ENCODE data around the gene PPP4R1.

The PPP4R1 gene

GRCh38 chr18:9638886-9639285 is 24.5 kb upstream of the PPP4R1 start:
- no peak for TF ChIP-seq CTCF (IDR thresholded peaks at IDR 0.05; ENCODE audit: low read depth, low read length, missing control alignments)
- H3K4me3 ChIP-seq (ENCODE audit: low read depth, low read length): no peak overlapping the region
- no peak for DNase-seq (ENCODE audit: low read depth)

- DNase-seq (ENCODE audit: low read depth): no peak
- no peak for TF ChIP-seq CTCF (IDR thresholded peaks at IDR 0.05; ENCODE audit: low read depth, low read length, missing control alignments)
- no peak overlapping the region for H3K4me3 ChIP-seq (ENCODE audit: low read depth, low read length)
These were observed 22.8 kb upstream of the PPP4R1 start for GRCh38 chr18:9637036-9637767.

- TF ChIP-seq CTCF (IDR thresholded peaks at IDR 0.05; ENCODE audit: low read depth, low read length, missing control alignments): no peak
- no peak for DNase-seq (ENCODE audit: low read depth)
- no peak overlapping the region for H3K4me3 ChIP-seq (ENCODE audit: low read depth, low read length)
These were observed 20.5 kb upstream of the PPP4R1 start for GRCh38 chr18:9634856-9635255.

GRCh38 chr18:9631814-9632496 is 17.6 kb upstream of the PPP4R1 start:
- no peak for TF ChIP-seq CTCF (IDR thresholded peaks at IDR 0.05; ENCODE audit: low read depth, low read length, missing control alignments)
- DNase-seq (ENCODE audit: low read depth): no peak
- no peak overlapping the region for H3K4me3 ChIP-seq (ENCODE audit: low read depth, low read length)

- H3K4me3 ChIP-seq (ENCODE audit: low read depth, low read length): no peak overlapping the region
- no peak for DNase-seq (ENCODE audit: low read depth)
- TF ChIP-seq CTCF (IDR thresholded peaks at IDR 0.05; ENCODE audit: low read depth, low read length, missing control alignments): no peak
These were observed 16.1 kb upstream of the PPP4R1 start for GRCh38 chr18:9630444-9630843.

- no peak for DNase-seq (ENCODE audit: low read depth)
- H3K4me3 ChIP-seq (ENCODE audit: low read depth, low read length): no peak overlapping the region
- no peak for TF ChIP-seq CTCF (IDR thresholded peaks at IDR 0.05; ENCODE audit: low read depth, low read length, missing control alignments)
These were observed 15.3 kb upstream of the PPP4R1 start for GRCh38 chr18:9629709-9630108.
